GM12892 (cell line): ENCODE measurements around the gene POTEF.
"Not testable (repeated sequence)": the region's sequence is repeated elsewhere in the genome, so short reads cannot be mapped to it uniquely, and the experiment has no call there.

Source experiments
- DNase-seq: peaks from one replicate; pipeline ENCODE4 v3.0.0; 2011; ENCODE audit not compliant: insufficient read length
- FAIRE-seq: peaks from 2 replicates; lab custom pipeline; 2011; peaks lifted over from hg19 to GRCh38; lab: Jason Lieb, UNC
- POLR2A ChIP-seq: IDR thresholded peaks from 2 replicates; pipeline ENCODE4 v1.6.1; 2011; ENCODE audit warnings: low read depth, low read length, control low read depth
- POLR2AphosphoS5 ChIP-seq: IDR thresholded peaks from 2 replicates; pipeline ENCODE4 v1.6.1; 2011; ENCODE audit warnings: low read depth, low read length, control low read depth
- TAF1 ChIP-seq: IDR thresholded peaks from 2 replicates; pipeline ENCODE4 v1.6.1; 2011; ENCODE audit warnings: low read depth, mild to moderate bottlenecking, control low read depth, low read length, borderline replicate concordance

The POTEF gene

GRCh38 chr2:130156624-130157004 lies 27.6 kb upstream of the POTEF start:
- FAIRE-seq, result no peak
- no peak for TF ChIP-seq POLR2AphosphoS5
- no peak for TF ChIP-seq TAF1
- no peak; the same call in 1 of the 2 replicates for TF ChIP-seq POLR2A
- DNase-seq, result no peak

GRCh38 chr2:130155956-130156623 lies 27.1 kb upstream of the POTEF start:
- DNase-seq, result not testable (repeated sequence)
- FAIRE-seq, result peak; percentile 88

- FAIRE-seq (no peak), DNase-seq (no peak)
- TF ChIP-seq POLR2A, result no peak
- no peak for TF ChIP-seq TAF1
- no peak for TF ChIP-seq POLR2AphosphoS5
Measured at GRCh38 chr2:130154773-130155765, 26.0 kb upstream of the POTEF start.

DNA sequence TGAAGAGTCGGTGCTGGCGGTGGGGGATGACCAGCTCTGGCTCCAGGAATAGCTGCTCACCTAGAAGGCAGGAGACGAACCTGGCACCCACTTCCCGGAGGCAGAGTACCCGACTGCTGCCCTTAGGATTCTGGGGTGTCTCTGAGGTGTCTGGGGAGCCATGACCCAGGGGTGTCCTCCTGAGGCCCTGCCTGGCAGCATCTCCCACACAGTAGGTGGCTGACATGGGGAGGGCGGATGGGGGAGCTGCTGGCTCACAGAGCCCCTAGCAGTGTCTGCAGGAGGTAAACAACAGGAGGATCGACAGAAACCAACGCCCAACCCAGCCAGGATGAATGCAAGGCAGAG lies 25.4 kb upstream of the POTEF start:
- not testable (repeated sequence) for FAIRE-seq

DNA sequence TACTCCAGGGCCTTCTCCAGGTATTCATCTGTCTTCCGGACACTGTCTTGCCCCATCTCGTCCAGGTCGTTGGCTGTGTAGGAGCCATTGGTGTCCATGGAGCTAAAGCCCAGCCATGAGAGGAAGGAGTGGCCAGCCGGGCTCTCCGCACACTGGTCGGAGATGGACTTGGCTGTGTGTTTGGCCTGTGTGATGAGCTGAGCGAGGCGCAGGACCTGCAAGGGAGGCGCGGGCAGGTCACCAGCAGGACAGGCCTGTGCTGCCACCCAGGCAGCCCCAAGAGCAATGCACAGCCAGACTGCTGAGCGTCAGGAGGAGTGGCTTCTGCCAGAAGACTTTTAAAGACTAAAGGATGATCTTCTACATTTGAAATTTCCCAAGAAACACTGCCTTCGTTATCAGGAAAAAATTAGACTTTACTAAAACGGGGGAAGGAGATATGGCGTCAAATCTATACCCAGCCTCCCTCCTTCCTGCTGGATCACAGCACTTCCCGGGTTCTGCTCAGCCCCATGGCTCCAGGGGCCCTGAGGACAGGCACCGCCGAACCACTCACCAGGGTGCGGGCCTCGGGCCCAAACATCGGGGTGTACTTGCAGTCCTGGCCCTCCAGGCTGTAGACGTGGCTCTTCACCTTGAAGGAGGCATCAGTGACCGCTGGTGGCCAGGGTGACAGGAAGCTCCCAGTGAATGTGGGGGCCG lies 24.9 kb upstream of the POTEF start:
- FAIRE-seq, DNase-seq: not testable (repeated sequence)

More for the DNA sequence above, 25.4 kb upstream of the POTEF start:
- not testable (repeated sequence) for DNase-seq

- TF ChIP-seq POLR2AphosphoS5 (no peak), TAF1 (no peak), POLR2A (no peak)
- DNase-seq, result no peak
- FAIRE-seq, result no peak
Measured at GRCh38 chr2:130152816-130153595, 24.0 kb upstream of the POTEF start.

DNA sequence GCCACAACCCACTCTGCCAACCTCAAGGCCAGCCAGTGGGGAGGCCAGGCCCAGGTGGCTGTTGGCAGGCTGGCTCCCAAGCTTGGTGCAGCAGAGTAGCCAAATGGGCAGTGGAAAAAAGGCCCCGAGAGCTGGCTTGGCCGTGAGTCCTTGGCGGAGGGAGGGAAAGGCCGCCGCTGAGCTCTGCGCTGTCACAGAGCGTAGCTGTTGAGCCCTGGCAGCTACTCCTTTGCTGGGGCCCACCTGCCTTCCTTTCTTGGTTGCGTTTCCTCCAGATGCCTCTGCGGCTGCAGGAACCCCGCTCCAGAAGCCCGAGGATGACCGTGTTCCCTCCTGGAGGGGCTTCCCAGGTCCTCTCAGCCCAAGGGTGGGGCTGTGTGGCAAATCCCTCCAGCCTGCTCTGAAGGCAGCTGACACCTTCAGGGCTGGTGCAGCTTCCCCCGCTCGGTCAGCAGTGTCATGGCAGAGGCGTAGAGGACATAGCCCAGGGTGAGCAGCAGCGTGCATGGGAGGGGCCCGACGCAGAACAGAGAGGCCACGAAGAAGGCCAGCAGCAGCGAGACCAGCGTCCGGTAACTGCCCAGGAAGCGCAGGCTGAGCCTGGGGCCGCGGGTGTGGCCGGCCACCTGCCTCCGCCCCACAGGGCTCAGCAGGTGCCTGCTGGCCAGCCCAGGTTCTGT lies 23.3 kb upstream of the POTEF start:
- not testable (repeated sequence) for DNase-seq, FAIRE-seq

DNA sequence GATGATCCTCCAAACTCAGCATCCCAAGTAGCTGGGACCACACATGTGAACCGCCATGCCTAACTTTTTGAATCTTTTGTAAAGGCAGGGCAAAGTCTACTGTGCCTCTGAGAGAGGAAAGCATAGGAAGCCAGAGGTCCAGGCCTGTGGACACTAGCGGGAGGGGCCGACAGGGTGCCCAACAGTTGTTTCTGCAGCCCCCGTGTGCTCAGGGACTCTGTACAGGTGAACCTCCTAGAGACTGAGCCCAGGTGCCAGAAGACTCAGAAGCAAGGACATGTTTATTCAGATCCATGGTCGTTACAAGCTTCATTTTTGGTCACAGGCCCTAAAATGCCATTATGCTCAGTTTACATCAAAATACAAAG lies 22.1 kb upstream of the POTEF start:
- not testable (repeated sequence) for FAIRE-seq, DNase-seq

DNA sequence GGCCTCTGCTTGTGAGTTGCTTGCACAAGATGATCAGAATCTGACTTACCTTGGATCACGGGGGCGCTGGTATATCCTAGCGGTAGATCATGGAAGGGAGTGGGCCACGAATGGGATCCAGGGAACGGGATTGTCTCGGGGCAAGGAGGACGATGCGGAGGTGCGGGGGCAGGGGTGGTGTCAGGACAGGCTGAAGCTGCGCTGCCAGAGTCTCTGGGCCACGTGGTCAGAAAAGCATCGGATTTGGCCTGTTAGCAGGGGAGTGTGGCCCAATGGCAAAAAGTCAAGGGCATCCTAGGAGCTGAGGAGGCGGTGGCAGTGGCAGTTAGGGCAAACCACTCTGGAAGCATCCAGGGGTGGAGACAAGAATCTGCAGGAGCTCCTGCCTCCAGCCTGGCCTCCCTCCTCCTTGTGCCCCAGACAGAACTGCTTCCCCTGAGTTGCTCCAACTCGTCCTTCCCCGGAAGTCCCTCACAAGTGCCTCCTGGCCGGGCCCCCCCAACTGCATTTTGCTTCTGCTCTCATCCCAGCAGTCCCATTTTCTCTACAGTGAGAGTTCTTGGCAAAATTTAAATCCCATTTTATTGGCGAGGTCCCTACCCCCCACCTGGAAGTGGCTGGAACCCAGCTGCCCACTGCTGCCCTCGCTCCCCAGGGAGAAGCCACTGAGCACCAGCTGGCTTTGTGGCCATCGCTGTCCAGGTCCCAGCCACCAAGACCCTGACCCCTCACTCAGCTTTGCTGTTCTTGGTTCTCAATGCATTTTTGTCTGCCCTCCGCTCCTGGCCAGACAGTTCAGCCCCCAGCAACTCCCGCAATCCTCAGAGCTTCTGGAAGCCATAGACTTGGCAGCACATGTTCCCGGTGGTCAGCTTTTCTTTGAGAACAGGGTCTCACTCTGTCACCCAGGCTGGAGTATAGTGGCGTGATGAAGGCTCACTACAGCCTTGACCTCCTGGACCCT lies 21.4 kb upstream of the POTEF start:
- TF ChIP-seq TAF1 (no peak), POLR2AphosphoS5 (peak; percentile 44; the same call in 1 of the 2 replicates)
- DNase-seq, result no peak
- FAIRE-seq, result no peak

- FAIRE-seq, DNase-seq: not testable (repeated sequence)
Measured at GRCh38 chr2:130148515-130148914, 19.5 kb upstream of the POTEF start.

- FAIRE-seq, result peak; percentile 46
- DNase-seq, result not testable (repeated sequence)
Measured at GRCh38 chr2:130145006-130145414, 16.0 kb upstream of the POTEF start, which contains the start of gene CCDC74B. Gene CCDC74B (minus strand): TSS chr2:130145112. CDS start chr2:130144996, 116 bp downstream.

DNA sequence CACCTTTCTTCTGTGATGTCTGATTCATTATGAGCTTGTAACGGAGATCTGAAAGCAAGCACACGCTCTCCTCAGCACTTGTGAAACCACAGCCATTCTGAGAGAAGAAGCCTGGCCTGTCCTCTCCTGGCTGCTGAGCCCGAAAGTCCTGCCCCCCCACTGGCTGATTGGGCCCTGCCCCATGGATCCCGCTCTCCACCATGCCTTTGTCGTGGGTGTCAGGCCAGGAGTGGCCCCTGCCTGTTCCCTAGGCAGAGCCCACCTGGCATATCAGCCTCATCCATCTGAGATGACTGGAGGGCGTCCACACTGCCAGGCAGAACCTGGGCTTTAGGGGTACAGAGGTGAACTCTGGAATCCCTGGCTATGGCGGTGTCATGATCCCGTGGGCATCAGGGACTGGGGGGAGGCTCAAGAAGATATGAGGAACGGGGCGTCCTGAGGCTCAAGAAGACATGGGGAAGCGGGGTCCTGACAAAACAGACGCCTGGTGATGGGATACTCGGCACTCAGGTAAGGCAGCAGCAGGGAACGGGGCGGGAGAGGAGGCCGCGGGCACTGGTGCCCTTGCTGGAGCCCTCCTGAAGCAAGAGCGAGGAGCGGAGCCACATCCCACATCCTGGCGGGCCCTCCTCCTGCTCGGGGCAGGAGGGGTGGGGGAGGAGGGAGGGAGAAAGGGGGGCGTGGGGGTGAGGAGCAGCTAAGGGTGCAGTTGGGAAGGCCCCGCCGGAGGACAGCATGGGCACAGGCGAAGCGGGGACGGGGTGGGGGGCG lies 14.4 kb upstream of the POTEF start:
- FAIRE-seq, result not testable (repeated sequence)

GRCh38 chr2:130142396-130143265 lies 13.6 kb upstream of the POTEF start:
- DNase-seq, FAIRE-seq: not testable (repeated sequence)

More for the DNA sequence above, 14.4 kb upstream of the POTEF start:
- not testable (repeated sequence) for DNase-seq

DNA sequence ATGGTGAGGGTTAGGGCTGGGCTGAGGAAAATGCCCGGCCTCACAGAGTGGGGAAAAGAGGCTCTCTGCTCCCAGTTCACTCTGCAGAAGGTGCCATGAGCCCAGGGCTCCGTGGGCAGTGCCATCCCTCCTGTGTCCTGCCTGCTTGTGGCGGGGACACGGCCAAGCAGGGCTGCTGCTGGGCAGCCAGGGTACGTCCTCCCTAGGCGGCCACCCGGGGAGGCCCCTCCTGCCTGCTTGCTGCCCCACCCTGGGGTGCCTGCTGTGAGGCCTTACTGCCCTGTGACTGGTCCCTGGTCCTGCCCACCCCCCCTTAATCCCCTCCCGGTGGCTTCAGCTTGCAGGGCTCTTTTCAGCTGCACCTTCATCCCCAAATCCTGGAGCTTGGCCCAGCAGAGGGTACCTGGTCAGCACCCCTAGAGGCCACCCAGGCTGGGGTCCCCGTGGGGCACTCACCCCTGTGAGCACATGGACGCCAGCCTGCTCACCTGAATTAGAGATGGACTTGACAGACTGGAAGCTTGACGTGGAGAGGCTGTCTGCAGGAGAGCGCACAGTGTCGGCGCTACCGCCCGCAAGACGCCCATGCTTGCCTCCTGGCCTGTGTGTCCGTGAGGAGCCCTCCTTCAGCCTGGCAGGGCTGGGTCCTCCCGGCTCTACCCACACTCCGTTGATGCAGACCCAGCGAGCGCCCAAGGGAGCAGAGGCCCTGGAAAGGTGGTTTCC lies 12.8 kb upstream of the POTEF start:
- DNase-seq, FAIRE-seq: not testable (repeated sequence)
